IPS DF 4.7 (cell line): ENCODE data around the gene EPHA3.

Source experiments
- DNase-seq: peaks from one replicate; pipeline ENCODE4 v3.0.0-alpha.2; 2013; ENCODE audit warnings: low spot score; ENCODE audit errors: extremely low read depth

The EPHA3 gene

DNA sequence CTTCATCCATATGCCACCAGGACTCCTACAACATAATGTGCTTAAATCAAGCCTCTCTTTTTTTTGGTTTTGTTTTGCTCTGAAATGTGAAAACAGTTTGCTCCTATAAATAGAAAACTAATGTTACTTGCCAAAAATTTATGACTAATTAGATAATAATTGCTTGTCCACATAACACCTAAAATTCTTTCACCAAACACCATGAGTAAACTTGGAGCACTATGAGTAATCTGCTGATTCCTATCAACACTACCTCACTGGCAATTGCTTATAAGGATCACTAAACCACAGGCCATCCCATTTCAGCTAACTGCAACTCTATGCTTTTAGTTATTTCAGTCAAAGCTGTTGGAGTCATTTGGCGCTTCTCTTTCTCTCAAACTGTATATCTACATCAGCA is 252.7 kb downstream of the EPHA3 start:
- no peak for DNase-seq

- no peak for DNase-seq
These were observed 255.1 kb downstream of the EPHA3 start for GRCh38 chr3:89362496-89362895.

GRCh38 chr3:89363171-89363570 is 255.8 kb downstream of the EPHA3 start:
- no peak for DNase-seq

DNA sequence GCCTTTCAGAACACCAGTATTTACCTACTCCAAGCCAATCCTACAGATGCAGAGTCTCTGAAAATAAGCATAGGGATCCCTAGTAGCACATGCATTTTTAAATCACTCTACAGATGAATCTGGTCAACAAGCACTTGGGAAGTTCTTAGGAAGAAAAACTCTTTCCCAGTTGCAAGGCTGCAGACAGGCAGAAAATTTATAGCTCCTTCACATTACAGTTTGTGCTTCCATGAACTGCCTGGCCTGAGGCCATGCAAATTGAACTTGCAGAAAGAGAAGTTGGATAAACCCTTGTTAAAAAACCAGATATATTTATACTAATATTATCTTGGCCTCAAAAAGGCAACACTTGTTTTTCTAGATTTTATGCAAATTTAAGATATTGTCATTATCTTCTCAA is 256.9 kb downstream of the EPHA3 start:
- no peak for DNase-seq

DNA sequence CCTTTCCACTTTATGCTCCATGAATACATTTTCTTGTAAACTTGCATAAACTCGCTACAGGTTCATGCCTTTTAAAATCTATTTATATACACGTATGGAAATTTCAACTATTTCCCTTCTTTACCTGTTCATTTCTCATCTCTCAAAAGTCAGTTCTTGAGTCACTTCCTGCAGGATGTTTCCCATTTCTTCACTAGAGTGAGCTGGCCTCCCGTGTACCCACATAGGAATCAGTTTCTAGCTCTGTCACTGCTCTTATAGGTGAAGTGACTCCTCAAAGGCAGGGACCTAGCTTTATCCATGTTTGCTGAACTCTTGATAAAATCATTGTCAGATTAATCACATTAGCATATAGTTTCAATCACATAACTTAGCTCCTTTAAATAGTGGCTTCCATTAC is 259.7 kb downstream of the EPHA3 start:
- no peak for DNase-seq

DNA sequence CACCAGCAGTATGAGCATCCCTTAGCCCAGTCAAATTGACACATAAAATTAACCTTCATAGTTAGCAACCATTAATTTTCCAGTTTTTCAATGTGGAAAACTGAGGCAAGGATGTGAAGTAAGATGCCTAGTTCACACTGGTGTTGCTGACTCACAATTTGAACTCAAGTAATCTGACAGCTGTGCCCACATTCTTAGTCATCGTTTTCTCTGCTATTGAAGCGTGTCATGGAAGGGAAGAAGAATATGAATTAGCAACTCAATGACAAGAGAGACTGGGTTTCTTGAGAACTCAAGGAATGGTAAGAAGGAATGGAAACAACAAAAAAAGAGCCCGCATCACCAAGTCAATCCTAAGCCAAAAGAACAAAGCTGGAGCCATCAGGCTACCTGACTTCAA is 261.4 kb downstream of the EPHA3 start:
- DNase-seq, result no peak

DNA sequence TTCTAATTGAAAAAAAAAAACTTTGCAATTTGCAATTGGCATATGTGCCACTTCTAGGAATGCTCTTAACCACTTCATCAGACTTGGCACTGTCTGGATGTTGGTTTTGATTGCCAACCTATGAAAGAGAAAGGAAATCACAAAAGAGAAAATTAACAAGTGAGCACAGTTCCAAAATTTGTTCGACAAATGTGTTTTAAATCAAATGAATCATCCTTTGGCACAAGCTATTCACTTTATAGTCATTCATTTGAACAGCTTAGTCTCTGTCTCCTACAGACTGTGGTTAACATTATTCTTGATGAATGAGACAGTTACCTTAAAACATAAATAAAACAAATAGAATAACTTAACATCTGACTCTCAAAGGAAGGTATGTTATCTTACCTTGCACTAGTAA is 265.0 kb downstream of the EPHA3 start:
- no peak for DNase-seq

DNA sequence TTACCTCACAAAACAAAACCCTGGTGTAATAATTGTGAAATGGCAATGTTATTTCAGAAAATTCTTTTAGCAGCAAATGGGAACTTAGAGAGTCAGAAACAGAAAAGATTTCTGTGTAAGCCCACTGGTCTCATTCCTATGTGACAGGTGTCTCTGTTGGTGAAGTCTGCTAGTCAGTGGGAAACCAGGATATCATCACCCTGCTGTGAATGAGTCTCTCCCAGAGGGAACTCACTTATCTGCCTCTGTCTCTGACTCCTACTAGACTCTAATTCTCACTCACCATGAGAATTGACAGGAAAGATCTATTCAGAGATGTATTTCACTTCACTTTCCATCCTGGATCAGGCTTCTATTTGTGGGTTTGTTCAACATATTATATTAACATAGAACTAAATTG is 266.0 kb downstream of the EPHA3 start:
- DNase-seq, result no peak

GRCh38 chr3:89375451-89375850 is 268.0 kb downstream of the EPHA3 start:
- no peak for DNase-seq

- no peak for DNase-seq
These were observed 272.6 kb downstream of the EPHA3 start for GRCh38 chr3:89380016-89380415.

- DNase-seq, result no peak
These were observed 285.6 kb downstream of the EPHA3 start for GRCh38 chr3:89392991-89393390.

DNA sequence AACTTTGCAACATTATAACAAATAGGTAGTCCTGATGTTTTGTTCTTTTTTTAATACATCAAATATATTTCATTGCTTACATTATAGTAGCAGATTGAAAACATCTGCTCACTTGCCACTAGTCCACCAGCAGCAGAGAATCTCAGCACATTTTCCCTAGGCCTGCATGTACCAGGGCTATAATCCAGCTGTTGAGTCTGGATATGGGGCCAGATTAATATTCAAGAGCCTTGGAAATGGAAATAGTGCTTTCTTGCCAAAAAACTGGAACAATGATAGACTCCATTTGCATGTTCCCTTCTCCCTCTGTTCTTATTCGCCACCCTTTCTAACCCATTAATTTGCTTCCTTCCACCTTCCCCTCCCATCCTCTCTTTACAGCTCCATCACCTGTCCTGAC is 288.0 kb downstream of the EPHA3 start:
- no peak for DNase-seq

DNA sequence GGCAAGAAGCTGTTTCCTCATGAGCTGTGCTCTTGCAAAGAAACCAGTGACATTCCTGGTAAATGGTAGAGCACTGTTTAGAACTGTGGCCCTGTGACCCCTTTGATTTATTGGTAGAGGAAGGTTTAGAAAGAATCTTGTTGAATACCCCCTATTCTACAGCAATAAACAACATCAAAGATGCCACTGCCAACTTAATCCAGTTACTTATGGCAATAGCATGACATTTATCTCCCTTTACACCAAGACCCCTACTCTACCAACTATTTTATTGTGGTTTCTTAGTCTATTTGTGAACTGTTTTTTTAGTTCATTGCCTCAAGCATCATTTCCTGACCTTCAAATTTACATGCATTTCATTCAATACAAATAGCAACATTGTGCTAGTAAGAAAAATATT is 288.6 kb downstream of the EPHA3 start:
- no peak for DNase-seq

DNA sequence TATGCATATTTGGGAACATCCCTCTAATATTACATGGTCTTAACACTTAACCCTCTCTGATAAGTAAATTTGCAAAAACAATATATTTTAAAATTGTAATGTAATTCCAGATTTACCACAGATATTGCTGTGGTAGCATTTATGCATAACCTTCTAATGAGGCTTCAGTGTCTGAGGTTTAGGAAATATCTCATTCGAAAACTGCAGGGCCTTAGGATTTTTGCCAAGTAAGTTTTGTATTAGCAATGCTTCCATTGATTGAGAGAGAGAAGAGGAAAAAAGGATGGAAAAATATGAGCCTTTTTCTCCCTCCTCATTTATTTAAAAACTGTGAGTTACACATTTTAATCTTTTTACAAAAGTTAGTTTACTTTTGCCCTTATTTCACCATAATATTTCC is 294.6 kb downstream of the EPHA3 start:
- DNase-seq, result no peak

DNA sequence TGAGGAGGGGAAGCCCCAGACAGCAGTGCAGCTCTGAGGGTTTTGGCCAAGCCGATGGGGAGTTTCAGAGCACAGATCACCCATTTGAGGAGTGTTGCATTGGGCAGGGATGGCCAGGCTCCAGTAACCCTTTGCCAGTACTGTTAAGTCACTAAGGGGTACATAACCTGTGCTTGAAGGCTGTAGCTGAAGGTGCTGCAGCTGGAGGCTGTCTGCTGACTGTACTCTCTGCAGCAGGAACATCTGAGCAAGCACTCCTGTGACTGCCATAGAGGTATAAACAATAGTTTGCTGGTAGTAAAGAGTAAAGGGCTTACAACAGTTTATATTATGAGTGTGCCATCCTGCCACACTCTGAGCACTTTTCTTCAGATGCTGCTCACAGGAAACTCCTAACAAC is 297.8 kb downstream of the EPHA3 start:
- no peak for DNase-seq

- DNase-seq, result no peak
These were observed 298.2 kb downstream of the EPHA3 start for GRCh38 chr3:89405593-89405992.

DNA sequence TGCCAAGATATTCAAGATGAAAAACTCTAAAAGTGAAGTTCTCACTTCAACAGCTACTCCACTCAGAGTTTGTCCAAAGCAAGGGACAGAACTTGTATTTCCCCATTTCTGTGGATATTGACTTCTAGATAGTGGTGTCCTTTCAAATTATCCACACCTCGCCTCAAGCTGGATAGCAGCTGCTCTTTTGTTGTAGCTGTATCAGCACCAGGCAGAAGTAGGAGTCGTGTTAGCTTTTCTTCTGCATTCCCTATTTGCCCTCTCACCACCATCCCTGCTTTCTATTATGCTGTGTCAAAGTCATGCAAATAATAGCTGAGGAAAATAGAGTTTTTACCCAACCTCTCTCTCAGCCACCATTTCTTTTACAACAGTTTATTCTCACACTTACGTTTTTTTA is 303.8 kb downstream of the EPHA3 start:
- DNase-seq, result no peak

GRCh38 chr3:89414270-89414669 is 306.8 kb downstream of the EPHA3 start:
- DNase-seq, result no peak

DNA sequence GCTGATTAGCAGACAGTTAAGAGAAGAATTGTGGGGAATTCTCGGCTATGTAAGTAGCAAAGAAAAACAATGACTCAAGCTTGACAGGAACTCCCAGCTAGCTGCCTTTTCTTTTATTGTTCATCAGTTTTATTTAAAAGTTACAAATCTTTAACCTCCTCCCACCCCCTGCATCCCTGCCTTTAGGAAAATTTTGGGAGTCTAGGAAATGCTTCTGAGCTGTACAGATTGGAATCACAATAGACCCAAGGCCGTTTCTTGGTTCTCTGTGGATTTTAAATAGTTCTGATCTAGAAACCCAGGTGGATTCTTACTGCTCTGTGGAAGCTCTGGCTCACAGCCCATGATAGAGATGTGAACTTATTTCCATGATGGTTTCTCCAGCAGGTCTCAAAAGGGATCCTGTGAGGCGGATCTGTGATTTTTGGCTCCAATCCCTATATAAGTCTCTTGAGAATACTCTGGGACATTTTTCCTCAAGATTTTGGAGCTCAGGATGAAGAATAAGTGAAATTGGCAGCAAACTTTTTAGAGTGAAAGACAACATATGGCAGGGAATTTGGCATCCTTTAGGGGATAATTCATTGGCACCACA is 312.3 kb downstream of the EPHA3 start:
- no peak for DNase-seq

DNA sequence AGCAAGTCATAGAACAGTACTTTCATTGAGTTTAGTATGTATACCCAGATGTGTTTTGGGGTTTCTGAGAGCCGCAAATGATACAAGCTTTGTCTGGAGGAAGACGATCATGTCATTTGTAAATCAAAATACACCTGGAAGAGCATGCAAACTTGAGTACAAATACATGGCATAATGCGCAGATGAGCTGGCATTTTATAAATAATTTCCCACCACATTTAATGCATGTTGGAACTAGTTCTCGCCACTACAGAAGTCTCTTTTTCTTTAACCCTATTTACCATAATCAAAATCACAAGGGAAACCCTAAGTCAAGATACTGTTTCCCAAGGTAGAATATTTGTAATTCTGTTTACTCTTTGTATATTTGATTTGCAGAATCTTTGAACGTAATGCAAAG is 318.6 kb downstream of the EPHA3 start:
- DNase-seq, result no peak

- DNase-seq, result no peak
These were observed 327.4 kb downstream of the EPHA3 start for GRCh38 chr3:89434621-89435380.

- no peak for DNase-seq
These were observed 329.4 kb downstream of the EPHA3 start for GRCh38 chr3:89436846-89437245.

DNA sequence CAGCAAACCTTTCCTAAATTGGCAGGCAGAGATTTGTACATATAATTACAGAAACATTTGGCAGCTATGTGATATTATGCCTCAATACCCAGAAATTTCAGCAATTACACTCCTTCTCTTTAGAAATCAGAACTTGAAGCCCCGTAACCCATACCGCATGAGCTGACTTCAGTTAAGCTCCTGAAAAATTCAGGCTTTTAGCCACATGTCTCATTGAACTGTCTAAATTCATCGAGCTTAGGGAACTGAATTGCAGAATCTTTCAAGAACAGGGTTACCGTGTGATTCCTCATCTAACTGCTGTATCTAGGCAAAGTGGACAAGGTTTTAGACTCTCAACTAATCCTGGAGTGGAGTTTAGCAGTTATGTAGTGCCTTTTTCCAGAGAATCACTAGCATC is 333.0 kb downstream of the EPHA3 start:
- DNase-seq, result no peak
